ENCODE measurements around the gene XNDC1N. TPM values are rescaled to one million over a fixed set of nuclear protein-coding genes. Genes with fewer than 3 reads are reported as not detected.
"Not testable (repeated sequence)": the region's sequence is repeated elsewhere in the genome, so short reads cannot be mapped to it uniquely, and the experiment has no call there.

The XNDC1N gene
- total RNA-seq, 1 donor = 9.4 TPM

DNA sequence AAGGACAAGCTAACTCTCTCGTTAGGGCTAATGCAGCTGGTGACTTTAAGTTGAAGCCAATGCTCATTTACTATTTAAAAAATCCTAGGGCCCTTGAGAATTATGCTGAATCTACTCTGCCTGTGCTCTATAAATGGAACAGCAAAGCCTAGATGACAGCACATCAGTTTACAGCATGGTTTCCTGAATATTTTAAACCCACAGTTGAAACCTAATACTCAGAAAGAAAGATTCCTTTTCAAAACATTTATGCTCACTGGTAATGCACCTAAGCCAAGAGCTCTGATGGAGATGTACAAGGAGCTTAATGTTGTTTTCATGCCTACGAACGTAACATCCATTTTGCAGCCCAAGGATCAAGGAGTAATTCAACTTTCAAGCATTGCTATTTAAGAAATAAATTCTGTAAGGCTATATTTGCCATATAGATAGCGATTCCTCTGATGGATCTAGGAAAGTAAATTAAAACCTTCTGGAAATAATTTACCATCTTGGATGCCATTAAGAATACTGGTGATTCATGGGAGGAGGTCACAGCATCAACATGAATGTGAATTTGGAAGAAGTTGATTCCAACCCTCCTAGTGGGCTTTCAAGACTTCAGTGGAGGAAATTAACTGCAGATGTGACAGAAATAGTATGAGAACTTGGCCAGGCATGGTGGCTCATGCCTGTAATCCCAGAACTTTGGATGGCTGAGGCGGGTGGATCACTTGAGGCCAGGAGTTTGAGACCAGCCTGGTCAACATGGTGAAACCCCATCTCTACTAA, 14.5 kb downstream of the XNDC1N start:
- H3K4me1 ChIP-seq (ENCODE audit: insufficient read depth, low read length) = no peaks in the 10 kb centered on the region
- no peak overlapping the region for H2AFZ ChIP-seq (ENCODE audit: low read length)
- no peaks in the 10 kb centered on the region for H3K79me2 ChIP-seq (ENCODE audit: insufficient read depth, low read length)
- no peaks in the 10 kb centered on the region for H4K20me1 ChIP-seq (ENCODE audit: insufficient read depth, low read length)
- peaks cover 9% of the 10 kb centered on the region for H3K36me3 ChIP-seq (ENCODE audit: insufficient read depth, low read length)
- no peaks in the 10 kb centered on the region for H3K27me3 ChIP-seq (ENCODE audit: insufficient read depth, low read length)
- peak; percentile 63 for DNase-seq (ENCODE audit: insufficient read length, low spot score, missing footprints)
- H3K9me3 ChIP-seq (ENCODE audit: low read depth, low read length) = no peaks in the 10 kb centered on the region
- no peak overlapping the region for H3K4me2 ChIP-seq (ENCODE audit: insufficient read depth, low read length)
- TF ChIP-seq, protein P1, sequence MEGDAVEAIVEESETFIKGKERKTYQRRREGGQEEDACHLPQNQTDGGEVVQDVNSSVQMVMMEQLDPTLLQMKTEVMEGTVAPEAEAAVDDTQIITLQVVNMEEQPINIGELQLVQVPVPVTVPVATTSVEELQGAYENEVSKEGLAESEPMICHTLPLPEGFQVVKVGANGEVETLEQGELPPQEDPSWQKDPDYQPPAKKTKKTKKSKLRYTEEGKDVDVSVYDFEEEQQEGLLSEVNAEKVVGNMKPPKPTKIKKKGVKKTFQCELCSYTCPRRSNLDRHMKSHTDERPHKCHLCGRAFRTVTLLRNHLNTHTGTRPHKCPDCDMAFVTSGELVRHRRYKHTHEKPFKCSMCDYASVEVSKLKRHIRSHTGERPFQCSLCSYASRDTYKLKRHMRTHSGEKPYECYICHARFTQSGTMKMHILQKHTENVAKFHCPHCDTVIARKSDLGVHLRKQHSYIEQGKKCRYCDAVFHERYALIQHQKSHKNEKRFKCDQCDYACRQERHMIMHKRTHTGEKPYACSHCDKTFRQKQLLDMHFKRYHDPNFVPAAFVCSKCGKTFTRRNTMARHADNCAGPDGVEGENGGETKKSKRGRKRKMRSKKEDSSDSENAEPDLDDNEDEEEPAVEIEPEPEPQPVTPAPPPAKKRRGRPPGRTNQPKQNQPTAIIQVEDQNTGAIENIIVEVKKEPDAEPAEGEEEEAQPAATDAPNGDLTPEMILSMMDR (IDR thresholded peaks at IDR 0.05; ENCODE audit: extremely low read depth, low read depth, low read length) = no peak
- no peak overlapping the region for H3K27ac ChIP-seq (ENCODE audit: low read depth, low read length)
- H3K4me3 ChIP-seq (ENCODE audit: insufficient read depth, low read length) = no peak overlapping the region

DNA sequence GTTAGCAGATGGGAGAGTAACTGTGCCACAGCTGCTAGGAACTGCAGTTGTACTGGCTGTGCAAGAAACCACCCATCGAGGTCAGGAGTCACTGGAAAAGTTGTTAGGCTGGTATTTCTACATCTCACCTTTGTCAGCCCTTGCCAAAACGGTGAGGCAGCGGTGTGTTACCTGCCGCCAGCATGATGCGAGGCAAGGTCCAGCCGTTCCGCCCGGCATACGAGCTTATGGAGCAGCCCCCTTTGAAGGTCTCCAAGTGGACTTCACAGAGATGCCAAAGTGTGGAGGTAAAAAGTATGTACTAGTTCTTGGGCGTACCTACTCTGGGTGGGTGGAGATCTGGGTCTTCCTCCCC, 16.4 kb downstream of the XNDC1N start:
- H2AFZ ChIP-seq (ENCODE audit: low read length); DNase-seq (ENCODE audit: insufficient read length, low spot score, missing footprints); H3K27me3 ChIP-seq (ENCODE audit: insufficient read depth, low read length); H3K4me2 ChIP-seq (ENCODE audit: insufficient read depth, low read length); H3K4me3 ChIP-seq (ENCODE audit: insufficient read depth, low read length); H4K20me1 ChIP-seq (ENCODE audit: insufficient read depth, low read length); H3K4me1 ChIP-seq (ENCODE audit: insufficient read depth, low read length); H3K79me2 ChIP-seq (ENCODE audit: insufficient read depth, low read length); H3K9me3 ChIP-seq (ENCODE audit: low read depth, low read length); H3K27ac ChIP-seq (ENCODE audit: low read depth, low read length); H3K36me3 ChIP-seq (ENCODE audit: insufficient read depth, low read length): not testable (repeated sequence)

DNA sequence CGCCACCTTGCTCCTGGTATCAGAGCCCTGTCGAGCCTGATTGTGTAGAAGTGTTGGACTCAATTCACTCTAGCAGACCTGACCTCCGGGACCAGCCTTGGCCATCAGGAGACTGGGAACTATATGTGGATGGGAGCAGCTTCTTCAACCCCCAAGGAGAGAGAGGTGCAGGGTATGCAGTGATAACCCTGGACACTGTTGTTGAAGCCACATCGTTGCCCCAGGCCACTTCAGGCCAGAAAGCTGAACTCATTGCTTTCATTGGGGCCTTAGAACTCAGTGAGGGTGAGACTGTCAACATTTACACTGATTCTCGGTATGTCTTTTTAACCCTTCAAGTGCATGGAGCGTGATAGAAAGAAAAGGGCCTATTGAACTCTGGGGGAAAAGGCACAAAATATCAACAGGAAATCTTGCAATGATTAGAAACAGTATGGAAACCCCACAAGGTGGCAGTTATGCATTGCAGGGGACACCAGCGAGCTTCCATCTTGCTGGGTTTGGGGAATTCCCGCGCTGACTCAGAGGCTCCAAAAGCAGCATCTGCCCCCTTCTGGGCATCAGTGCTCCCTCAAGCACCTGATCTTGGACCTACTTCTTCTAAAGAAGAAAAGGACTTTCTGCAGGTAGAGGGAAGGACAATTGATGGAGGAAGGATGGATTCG, 16.9 kb downstream of the XNDC1N start:
- not testable (repeated sequence) for H4K20me1 ChIP-seq (ENCODE audit: insufficient read depth, low read length); H3K36me3 ChIP-seq (ENCODE audit: insufficient read depth, low read length); H3K79me2 ChIP-seq (ENCODE audit: insufficient read depth, low read length); H3K9me3 ChIP-seq (ENCODE audit: low read depth, low read length); H3K27ac ChIP-seq (ENCODE audit: low read depth, low read length); H3K27me3 ChIP-seq (ENCODE audit: insufficient read depth, low read length); H3K4me2 ChIP-seq (ENCODE audit: insufficient read depth, low read length); DNase-seq (ENCODE audit: insufficient read length, low spot score, missing footprints); H3K4me3 ChIP-seq (ENCODE audit: insufficient read depth, low read length); H3K4me1 ChIP-seq (ENCODE audit: insufficient read depth, low read length); H2AFZ ChIP-seq (ENCODE audit: low read length)
- TF ChIP-seq, protein P1 (IDR thresholded peaks at IDR 0.05; ENCODE audit: extremely low read depth, low read depth, low read length) = peak; percentile 16

DNA sequence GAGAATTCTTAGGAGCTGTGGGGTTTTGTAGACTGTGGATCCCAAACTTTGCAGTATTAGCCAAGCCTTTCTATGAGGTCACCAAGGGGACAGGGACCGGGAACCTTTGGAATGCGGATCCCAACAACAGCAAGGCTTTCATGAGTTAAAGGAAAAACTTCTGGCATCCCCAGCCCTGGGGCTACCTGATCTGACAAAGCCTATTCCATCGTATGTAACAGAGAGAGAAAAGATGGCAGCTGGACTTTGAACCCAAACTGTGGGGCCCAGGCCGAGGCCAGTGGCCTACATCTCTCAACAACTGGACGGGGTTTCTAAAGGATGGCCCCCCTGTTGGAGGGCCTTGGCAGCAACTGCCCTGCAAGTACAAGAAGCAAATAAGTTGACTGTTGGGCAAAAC, 17.6 kb downstream of the XNDC1N start:
- not testable (repeated sequence) for H3K79me2 ChIP-seq (ENCODE audit: insufficient read depth, low read length); H3K9me3 ChIP-seq (ENCODE audit: low read depth, low read length); H3K27me3 ChIP-seq (ENCODE audit: insufficient read depth, low read length); H3K4me3 ChIP-seq (ENCODE audit: insufficient read depth, low read length); H3K36me3 ChIP-seq (ENCODE audit: insufficient read depth, low read length); H3K4me2 ChIP-seq (ENCODE audit: insufficient read depth, low read length); H3K27ac ChIP-seq (ENCODE audit: low read depth, low read length); H4K20me1 ChIP-seq (ENCODE audit: insufficient read depth, low read length); H3K4me1 ChIP-seq (ENCODE audit: insufficient read depth, low read length); H2AFZ ChIP-seq (ENCODE audit: low read length); DNase-seq (ENCODE audit: insufficient read length, low spot score, missing footprints)

DNA sequence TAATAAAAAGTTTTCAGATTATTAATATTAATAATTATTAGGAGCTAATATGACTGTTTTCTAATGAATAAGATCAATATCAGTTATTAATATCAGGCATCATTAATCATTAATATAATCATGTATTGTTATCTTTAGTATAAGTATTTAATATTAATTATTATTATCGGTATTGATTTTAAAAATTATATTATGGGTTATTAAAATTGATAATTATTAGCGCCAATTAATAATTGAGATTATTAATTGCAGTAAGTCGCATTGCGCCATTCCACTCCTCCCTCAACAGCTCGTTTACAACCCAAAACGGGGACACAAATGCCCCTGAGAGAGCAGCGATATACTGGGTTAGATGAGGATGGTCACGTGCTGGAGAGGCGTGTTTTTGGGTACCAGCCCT, 20.2 kb downstream of the XNDC1N start:
- H3K27ac ChIP-seq (ENCODE audit: low read depth, low read length) = no peak overlapping the region
- no peak overlapping the region for H3K4me3 ChIP-seq (ENCODE audit: insufficient read depth, low read length)
- no peaks in the 10 kb centered on the region for H3K27me3 ChIP-seq (ENCODE audit: insufficient read depth, low read length)
- H4K20me1 ChIP-seq (ENCODE audit: insufficient read depth, low read length) = no peaks in the 10 kb centered on the region
- no peaks in the 10 kb centered on the region for H3K79me2 ChIP-seq (ENCODE audit: insufficient read depth, low read length)
- H3K4me2 ChIP-seq (ENCODE audit: insufficient read depth, low read length) = no peak overlapping the region
- TF ChIP-seq, protein P1 (IDR thresholded peaks at IDR 0.05; ENCODE audit: extremely low read depth, low read depth, low read length) = no peak
- H3K9me3 ChIP-seq (ENCODE audit: low read depth, low read length) = no peaks in the 10 kb centered on the region
- no peaks in the 10 kb centered on the region for H3K4me1 ChIP-seq (ENCODE audit: insufficient read depth, low read length)
- no peak overlapping the region for H2AFZ ChIP-seq (ENCODE audit: low read length)
- H3K36me3 ChIP-seq (ENCODE audit: insufficient read depth, low read length) = no peaks in the 10 kb centered on the region
- DNase-seq (ENCODE audit: insufficient read length, low spot score, missing footprints) = no peak

DNA sequence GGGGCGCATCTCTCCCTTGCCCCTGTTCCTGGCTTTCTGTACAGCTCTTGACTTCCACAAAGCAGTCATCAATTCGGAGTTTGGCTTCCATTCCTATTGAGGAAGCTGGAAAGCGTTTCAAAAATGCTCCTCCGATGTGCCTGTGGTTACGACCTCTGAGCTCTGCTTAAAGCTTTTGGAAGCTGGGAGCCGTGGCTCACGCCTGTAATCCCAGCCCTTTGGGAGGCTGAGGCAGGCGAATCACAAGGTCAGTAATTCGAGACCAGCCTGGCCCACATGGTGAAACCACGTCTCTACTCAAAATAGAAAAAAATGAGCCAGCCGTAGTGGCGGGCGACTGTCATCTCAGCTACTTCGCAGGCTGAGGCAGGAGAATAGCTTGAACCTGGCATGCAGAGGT, 27.3 kb downstream of the XNDC1N start:
- DNase-seq (ENCODE audit: insufficient read length, low spot score, missing footprints) = peak; percentile 32
- not testable (repeated sequence) for H3K9me3 ChIP-seq (ENCODE audit: low read depth, low read length); H3K27me3 ChIP-seq (ENCODE audit: insufficient read depth, low read length); H3K36me3 ChIP-seq (ENCODE audit: insufficient read depth, low read length); H2AFZ ChIP-seq (ENCODE audit: low read length); H3K79me2 ChIP-seq (ENCODE audit: insufficient read depth, low read length); H4K20me1 ChIP-seq (ENCODE audit: insufficient read depth, low read length); H3K4me3 ChIP-seq (ENCODE audit: insufficient read depth, low read length)
- Histone ChIP-seq H3K27ac (ENCODE audit: low read depth, low read length) (peak overlapping the region; percentile 65), H3K4me2 (ENCODE audit: insufficient read depth, low read length) (peak overlapping the region; percentile 73), H3K4me1 (ENCODE audit: insufficient read depth, low read length) (peaks cover 11% of the 10 kb centered on the region)
